Mesenchymal stem cell (in vitro differentiated cells and primary cell): ENCODE measurements around the gene VGLL3.

Source experiments
- DNase-seq: peaks from one replicate; pipeline ENCODE4 v3.0.0-alpha.2; 2013
- H2AFZ ChIP-seq: one replicate; pipeline ENCODE4 v1.6.1; 2013; ENCODE audit warnings: low read depth, mild to moderate bottlenecking, control low read depth, inconsistent platforms, low read length, moderate library complexity
- H2AK5ac ChIP-seq: 2 replicates; pipeline ENCODE4 v1.6.1; 2013; ENCODE audit warnings: low read length, moderate library complexity, mild to moderate bottlenecking, inconsistent platforms; ENCODE audit not compliant: severe bottlenecking
- H2BK120ac ChIP-seq: one replicate; pipeline ENCODE4 v1.6.1; 2013; ENCODE audit warnings: low read depth, mild to moderate bottlenecking, inconsistent platforms, low read length, moderate library complexity
- H2BK12ac ChIP-seq, 2 experiments: one replicate each; pipeline ENCODE4 v1.6.1; 2013; ENCODE audit warnings: inconsistent platforms in 2 of 2, low read length in 2 of 2, mild to moderate bottlenecking in 2 of 2, moderate library complexity in 2 of 2, control low read depth in 1 of 2
- H2BK15ac ChIP-seq: one replicate; pipeline ENCODE4 v1.6.1; 2013; ENCODE audit warnings: mild to moderate bottlenecking, low read depth, inconsistent platforms; ENCODE audit not compliant: poor library complexity, severe bottlenecking
- H2BK5ac ChIP-seq: 2 replicates; pipeline ENCODE4 v1.6.1; 2013; ENCODE audit warnings: low read depth, mild to moderate bottlenecking, low read length, control low read depth, inconsistent platforms; ENCODE audit not compliant: poor library complexity, severe bottlenecking
- H3K14ac ChIP-seq, 2 experiments: one replicate each; pipeline ENCODE4 v1.6.1; 2013; ENCODE audit warnings: inconsistent platforms in 2 of 2, low read length in 2 of 2, control low read depth in 1 of 2, mild to moderate bottlenecking in 1 of 2, moderate library complexity in 1 of 2
- H3K18ac ChIP-seq, 2 experiments: one replicate each; pipeline ENCODE4 v1.6.1; 2013; ENCODE audit warnings: inconsistent platforms in 2 of 2, low read length in 2 of 2, control low read depth in 1 of 2, low read depth in 1 of 2, mild to moderate bottlenecking in 1 of 2
- H3K23ac ChIP-seq, 2 experiments: one replicate each; pipeline ENCODE4 v1.6.1; 2013; ENCODE audit warnings: inconsistent platforms in 2 of 2, low read length in 2 of 2, mild to moderate bottlenecking in 2 of 2, moderate library complexity in 2 of 2, control low read depth in 1 of 2
- H3K27ac ChIP-seq: 2 replicates; pipeline ENCODE4 v1.5.1; 2013; ENCODE audit warnings: mild to moderate bottlenecking, moderate library complexity, low read length, control low read depth, inconsistent platforms; ENCODE audit not compliant: poor library complexity, severe bottlenecking
- H3K27me3 ChIP-seq, 2 experiments: 2 replicates each; pipeline versions ENCODE4 v1.6.1 to v1.7.0; 2013; ENCODE audit warnings: low read length in 2 of 2, mild to moderate bottlenecking in 2 of 2, moderate library complexity in 2 of 2, control low read depth in 1 of 2, inconsistent platforms in 1 of 2; ENCODE audit not compliant: control insufficient read depth in 1 of 2, insufficient read depth in 1 of 2
- H3K36me3 ChIP-seq, 2 experiments: 2 replicates each; pipeline versions ENCODE4 v1.6.1 to v1.7.0; 2013; ENCODE audit warnings: low read length in 2 of 2, control low read depth in 1 of 2, inconsistent platforms in 1 of 2, low read depth in 1 of 2, mild to moderate bottlenecking in 1 of 2; ENCODE audit not compliant: insufficient read depth in 2 of 2, control insufficient read depth in 1 of 2
- H3K4ac ChIP-seq, 2 experiments: one replicate each; pipeline ENCODE4 v1.6.1; 2013; ENCODE audit warnings: inconsistent platforms in 2 of 2, low read length in 2 of 2, mild to moderate bottlenecking in 2 of 2, moderate library complexity in 2 of 2, control low read depth in 1 of 2, low read depth in 1 of 2
- H3K4me1 ChIP-seq: 2 replicates; pipeline ENCODE4 v1.6.1; 2013; ENCODE audit warnings: low read depth, low read length, control low read depth; ENCODE audit not compliant: control insufficient read depth, insufficient read depth
- H3K4me2 ChIP-seq: 2 replicates; pipeline ENCODE4 v1.6.1; 2013; ENCODE audit warnings: low read length, mild to moderate bottlenecking, inconsistent platforms; ENCODE audit not compliant: poor library complexity, severe bottlenecking
- H3K4me3 ChIP-seq, 2 experiments: 2 replicates each; pipeline versions ENCODE4 v1.5.1 to v1.7.0; 2013; ENCODE audit warnings: low read length in 2 of 2, mild to moderate bottlenecking in 2 of 2, control low read depth in 1 of 2, low read depth in 1 of 2; ENCODE audit not compliant: insufficient read depth in 1 of 2
- H3K79me1 ChIP-seq: replicated peaks from 2 replicates; pipeline ENCODE4 v1.6.1; 2013; ENCODE audit warnings: mild to moderate bottlenecking, control low read depth, low read length, inconsistent platforms; ENCODE audit not compliant: poor library complexity, severe bottlenecking
- H3K9ac ChIP-seq: 2 replicates; pipeline ENCODE4 v1.7.0; 2013; ENCODE audit warnings: mild to moderate bottlenecking, low read length, moderate library complexity
- H3K9me3 ChIP-seq: 2 replicates; pipeline ENCODE4 v1.7.0; 2013; ENCODE audit warnings: mild to moderate bottlenecking, low read length; ENCODE audit not compliant: control insufficient read depth
- H4K8ac ChIP-seq: one replicate; pipeline ENCODE4 v1.6.1; 2013; ENCODE audit warnings: inconsistent platforms, mild to moderate bottlenecking, low read length, moderate library complexity
- H4K91ac ChIP-seq: one replicate; pipeline ENCODE4 v1.6.1; 2013; ENCODE audit warnings: mild to moderate bottlenecking, low read length, inconsistent platforms
- WGBS: methylation state at CpG from one replicate; pipeline ENCODE4 v1.1.7; 2013; ENCODE audit warnings: mixed read lengths; 5-methylcytosine and 5-hydroxymethylcytosine counted together

VGLL3 gene

DNA sequence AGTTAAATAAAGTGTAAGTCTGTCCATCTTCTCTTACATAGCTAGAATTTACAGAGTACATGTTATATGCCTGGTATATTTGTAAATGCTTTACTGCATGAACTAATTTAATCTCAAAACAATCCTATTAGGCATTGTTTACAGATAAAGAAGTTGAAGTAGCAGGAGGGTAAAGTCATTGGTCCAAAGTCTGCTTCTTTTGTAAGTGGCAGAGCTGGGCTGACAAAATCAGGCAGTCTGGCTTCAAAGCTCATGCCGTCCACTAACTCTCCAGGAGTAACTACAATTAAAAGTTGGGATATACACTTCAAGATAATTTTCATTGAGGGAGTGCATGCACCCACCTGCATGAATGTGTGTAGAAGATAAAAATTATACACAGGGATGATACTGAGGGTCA lies 27.3 kb downstream of the VGLL3 start:
- H3K23ac ChIP-seq, result no peak overlapping the region
- no peak overlapping the region for H3K4me2 ChIP-seq
- H2BK120ac ChIP-seq, result no peak overlapping the region
- peaks cover 11% of the 10 kb centered on the region for H3K79me1 ChIP-seq
- H2AK5ac ChIP-seq, result no peak overlapping the region
- no peak overlapping the region for H3K4me3 ChIP-seq
- no peaks in the 10 kb centered on the region for H3K27me3 ChIP-seq
- H3K4ac ChIP-seq, result no peak overlapping the region
- no peak overlapping the region for H3K18ac ChIP-seq
- H3K14ac ChIP-seq, result no peak overlapping the region
- no peak overlapping the region for H4K91ac ChIP-seq
- no CpG with 5 or more reads among the region's 1 CpG for WGBS
- H3K36me3 ChIP-seq, result peaks cover 2 to 78% of the 10 kb centered on the region in 2 experiments
- H3K4me1 ChIP-seq, result peaks cover 4% of the 10 kb centered on the region
- no peak overlapping the region for H2BK5ac ChIP-seq
- H3K9ac ChIP-seq, result no peak overlapping the region
- H2AFZ ChIP-seq, result no peak overlapping the region
- DNase-seq, result no peak
- H3K27ac ChIP-seq, result no peak overlapping the region
- no peak overlapping the region for H2BK12ac ChIP-seq
- no peaks in the 10 kb centered on the region for H3K9me3 ChIP-seq
- no peak overlapping the region for H2BK15ac ChIP-seq
- no peak overlapping the region for H4K8ac ChIP-seq

DNA sequence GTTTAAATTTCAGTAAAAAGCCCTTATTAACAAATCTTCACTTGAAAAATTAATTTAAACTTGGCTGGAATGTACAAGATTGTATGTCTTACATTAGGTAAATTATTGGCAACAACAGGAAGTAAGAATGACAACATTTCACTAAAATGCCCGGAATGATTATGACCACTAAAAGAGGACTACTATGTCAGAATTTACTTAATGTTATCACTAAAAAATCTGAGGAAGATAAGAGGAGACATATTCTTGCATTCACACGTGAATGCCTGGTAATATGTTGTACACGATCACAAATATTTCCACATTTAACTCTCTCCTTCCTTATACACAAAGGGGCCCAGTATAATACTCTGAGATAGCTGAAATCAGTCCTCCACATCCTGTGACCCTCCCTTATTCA lies 29.7 kb downstream of the VGLL3 start:
- H2AK5ac ChIP-seq, result no peak overlapping the region
- 21% methylated on average over 2 of the region's 3 CpGs for WGBS
- H3K27me3 ChIP-seq, result no peaks in the 10 kb centered on the region
- peaks cover 0 to 66% of the 10 kb centered on the region in 2 experiments for H3K36me3 ChIP-seq
- no peak overlapping the region for H4K91ac ChIP-seq
- H3K9me3 ChIP-seq, result no peaks in the 10 kb centered on the region
- H3K27ac ChIP-seq, result peak overlapping the region; percentile 43
- no peak overlapping the region for H3K4ac ChIP-seq
- no peak overlapping the region for H3K14ac ChIP-seq
- peak overlapping the region in 1 of 2 experiments; percentile 40 for H3K4me3 ChIP-seq
- H4K8ac ChIP-seq, result no peak overlapping the region
- peaks cover 2% of the 10 kb centered on the region for H3K4me1 ChIP-seq
- H3K4me2 ChIP-seq, result no peak overlapping the region
- peak overlapping the region; percentile 39 for H3K9ac ChIP-seq
- no peak overlapping the region for H2AFZ ChIP-seq
- no peak overlapping the region for H2BK15ac ChIP-seq
- no peak overlapping the region for H2BK12ac ChIP-seq
- peaks cover 8% of the 10 kb centered on the region for H3K79me1 ChIP-seq
- peak; percentile 45 for DNase-seq
- H3K23ac ChIP-seq, result no peak overlapping the region
- H2BK5ac ChIP-seq, result peak overlapping the region; percentile 53
- no peak overlapping the region for H3K18ac ChIP-seq
- H2BK120ac ChIP-seq, result no peak overlapping the region

DNA sequence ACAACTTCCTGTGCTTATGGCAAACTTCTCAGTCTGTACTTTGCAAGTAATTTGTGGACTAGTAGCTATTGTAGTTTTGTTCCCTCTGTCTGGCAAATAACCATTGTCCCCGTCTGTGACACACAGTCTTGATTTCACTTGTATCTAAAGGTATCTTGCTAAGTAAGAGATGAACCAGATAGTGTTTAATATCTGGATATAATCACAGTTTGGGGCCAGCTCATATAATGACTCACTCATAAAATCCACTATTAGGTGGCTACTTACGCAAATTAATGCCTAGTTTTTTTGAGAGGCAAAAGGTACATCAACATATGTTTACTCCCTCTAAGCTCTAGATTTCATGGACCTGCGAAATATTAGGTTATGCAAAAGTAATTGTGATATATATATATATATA lies 30.4 kb downstream of the VGLL3 start:
- H2AFZ ChIP-seq, result no peak overlapping the region
- no peak overlapping the region for H2BK15ac ChIP-seq
- H3K27ac ChIP-seq, result peak overlapping the region; percentile 33
- H3K27me3 ChIP-seq, result no peaks in the 10 kb centered on the region
- peaks cover 9% of the 10 kb centered on the region for H3K79me1 ChIP-seq
- peaks cover 2% of the 10 kb centered on the region for H3K4me1 ChIP-seq
- no peak overlapping the region for H2BK5ac ChIP-seq
- H3K14ac ChIP-seq, result no peak overlapping the region
- no peak overlapping the region for H2BK12ac ChIP-seq
- no peak overlapping the region for H4K8ac ChIP-seq
- H2AK5ac ChIP-seq, result no peak overlapping the region
- H3K9ac ChIP-seq, result peak overlapping the region; percentile 50
- H3K18ac ChIP-seq, result no peak overlapping the region
- no peak overlapping the region for H3K4ac ChIP-seq
- peaks cover 0 to 66% of the 10 kb centered on the region in 2 experiments for H3K36me3 ChIP-seq
- WGBS, result 60% methylated on average over 1 of the region's 3 CpGs
- no peak overlapping the region for H4K91ac ChIP-seq
- no peak overlapping the region for H3K4me2 ChIP-seq
- H3K4me3 ChIP-seq, result no peak overlapping the region
- H2BK120ac ChIP-seq, result no peak overlapping the region
- H3K9me3 ChIP-seq, result no peaks in the 10 kb centered on the region
- peak; percentile 22 for DNase-seq
- H3K23ac ChIP-seq, result no peak overlapping the region

DNA sequence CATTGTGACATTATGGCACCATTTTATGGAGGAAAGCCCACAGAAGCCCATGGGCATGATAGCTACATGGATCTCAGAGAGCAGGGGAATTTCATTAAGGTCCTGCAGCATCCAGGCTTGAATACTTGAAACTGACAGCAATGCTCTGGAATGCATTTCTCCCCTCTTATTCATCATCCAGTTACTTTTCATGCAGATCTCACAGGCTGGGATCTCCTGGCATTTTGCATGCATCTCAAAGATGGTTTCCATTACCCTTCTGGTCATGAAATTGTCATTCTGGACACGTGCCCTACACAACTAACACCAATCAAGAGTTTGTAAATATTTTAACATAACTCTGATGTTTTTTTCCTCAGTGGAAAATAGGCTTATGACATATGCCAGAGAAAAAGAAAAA lies 32.4 kb downstream of the VGLL3 start:
- Histone ChIP-seq H3K23ac (no peak overlapping the region), H3K36me3 (peaks cover 0 to 49% of the 10 kb centered on the region in 2 experiments), H4K91ac (no peak overlapping the region), H3K14ac (no peak overlapping the region), H3K9ac (no peak overlapping the region), H2AK5ac (no peak overlapping the region), H3K18ac (no peak overlapping the region), H2BK5ac (no peak overlapping the region), H2BK12ac (no peak overlapping the region), H3K27ac (peak overlapping the region; percentile 22), H3K27me3 (no peaks in the 10 kb centered on the region), H3K9me3 (no peaks in the 10 kb centered on the region), H3K4me3 (no peak overlapping the region), H3K4ac (no peak overlapping the region), H3K79me1 (peaks cover 7% of the 10 kb centered on the region), H3K4me1 (peaks cover 2% of the 10 kb centered on the region), H2AFZ (no peak overlapping the region), H2BK120ac (no peak overlapping the region), H4K8ac (no peak overlapping the region), H2BK15ac (no peak overlapping the region), H3K4me2 (no peak overlapping the region)
- WGBS, result no CpG with 5 or more reads among the region's 1 CpG
- DNase-seq, result peak; percentile 63
